Ishikawa (cell line): ENCODE measurements around the gene PSMF1.

Source experiments
- NFIC ChIP-seq: IDR thresholded peaks from 2 replicates; pipeline ENCODE4 v1.6.1; 2012
- TCF12 ChIP-seq: IDR thresholded peaks from 2 replicates; pipeline ENCODE4 v1.6.1; 2012; ENCODE audit warnings: low read depth

DNA sequence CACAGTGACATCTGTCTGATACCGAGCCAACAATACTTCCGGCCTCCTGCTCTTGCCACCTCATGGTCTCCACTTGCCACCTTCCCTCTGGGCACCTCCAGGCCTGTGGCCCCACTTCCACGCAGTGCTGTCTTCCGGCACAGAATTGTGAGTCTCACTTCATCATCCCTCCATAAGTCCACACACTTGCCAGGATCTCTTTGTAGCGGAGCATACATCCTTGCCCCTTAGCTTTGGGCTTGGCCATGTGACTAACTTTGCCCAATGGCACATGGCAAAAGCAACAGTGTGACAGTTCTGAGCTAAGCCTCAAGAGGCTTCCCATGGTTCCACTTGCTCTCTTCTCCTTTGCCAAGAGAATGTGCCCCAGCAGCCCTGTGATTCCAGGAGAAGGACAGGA is 80.3 kb downstream of the PSMF1 start:
- TF ChIP-seq TCF12 = no peak
- TF ChIP-seq NFIC = no peak
